HG03571 (cell line): Measurements from ENCODE around the gene PGA4.

Source experiments
- ATAC-seq: cut with Tn5 transposase; IDR thresholded peaks from one replicate; pipeline ENCODE4 v1.9.1; 2021; ENCODE audit not compliant: unreplicated experiment

PGA4 gene

GRCh38 chr11:61277186-61278000 is 55.2 kb downstream of the PGA4 start:
- ATAC-seq = no peak

GRCh38 chr11:61278001-61278470 is 55.9 kb downstream of the PGA4 start:
- ATAC-seq = no peak

- no peak for ATAC-seq
These were observed 58.0 kb downstream of the PGA4 start for GRCh38 chr11:61279934-61280659.

- ATAC-seq = no peak
These were observed 58.9 kb downstream of the PGA4 start for GRCh38 chr11:61280883-61281580.
